ENCODE measurements around the gene WIPF2.

The WIPF2 gene

DNA sequence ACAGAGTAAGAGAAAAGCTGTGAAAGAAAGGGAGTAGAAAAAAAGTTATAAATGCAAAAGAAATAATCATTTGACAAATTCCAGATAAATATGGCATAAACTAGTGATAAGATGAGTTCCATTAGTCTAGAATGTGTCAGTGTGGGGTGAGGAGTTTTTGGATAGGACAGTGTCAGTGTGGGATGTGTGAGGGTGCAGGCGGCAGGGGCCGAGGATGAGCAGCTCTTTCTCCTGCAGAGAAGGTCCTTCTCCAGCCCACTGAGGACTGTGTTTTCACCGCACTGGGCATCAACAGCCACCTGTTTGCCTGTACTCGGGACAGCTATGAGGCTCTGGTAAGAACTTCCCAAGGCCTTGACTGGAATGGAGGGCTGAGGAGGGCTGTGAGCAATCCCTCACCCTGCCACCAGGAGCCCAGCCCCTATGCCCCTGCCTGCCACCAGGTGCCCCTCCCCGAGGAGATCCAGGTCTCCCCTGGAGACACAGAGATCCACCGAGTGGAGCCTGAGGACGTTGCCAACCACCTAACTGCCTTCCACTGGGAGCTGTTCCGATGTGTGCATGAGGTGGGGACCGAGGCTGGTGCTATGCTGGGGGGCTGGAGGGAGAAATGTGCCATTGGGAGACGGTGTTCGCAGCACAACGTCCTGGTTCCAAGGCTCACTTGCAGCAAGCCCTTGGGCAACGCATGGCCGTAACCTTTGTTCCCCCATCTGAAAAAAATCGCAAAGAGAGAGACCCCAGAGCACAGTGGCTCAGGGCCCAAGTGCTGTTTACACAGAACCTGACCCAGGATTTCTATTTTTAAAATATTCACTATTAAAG, 28.7 kb upstream of the WIPF2 start (continued):
- TF ChIP-seq, protein P1, sequence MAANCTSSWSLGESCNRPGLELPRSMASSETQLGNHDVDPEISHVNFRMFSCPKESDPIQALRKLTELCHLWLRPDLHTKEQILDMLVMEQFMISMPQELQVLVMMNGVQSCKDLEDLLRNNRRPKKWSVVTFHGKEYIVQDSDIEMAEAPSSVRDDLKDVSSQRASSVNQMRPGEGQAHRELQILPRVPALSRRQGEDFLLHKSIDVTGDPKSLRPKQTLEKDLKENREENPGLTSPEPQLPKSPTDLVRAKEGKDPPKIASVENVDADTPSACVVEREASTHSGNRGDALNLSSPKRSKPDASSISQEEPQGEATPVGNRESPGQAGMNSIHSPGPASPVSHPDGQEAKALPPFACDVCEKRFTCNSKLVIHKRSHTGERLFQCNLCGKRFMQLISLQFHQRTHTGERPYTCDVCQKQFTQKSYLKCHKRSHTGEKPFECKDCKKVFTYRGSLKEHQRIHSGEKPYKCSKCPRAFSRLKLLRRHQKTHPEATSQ (tag by site-specific recombination; IDR thresholded peaks at IDR 0.05) = no peak
- TF ChIP-seq ZNF112 (tag by site-specific recombination; IDR thresholded peaks at IDR 0.05) (no peak), SETDB1 (IDR thresholded peaks at IDR 0.05; ENCODE audit: insufficient read length, low read length) (no peak), SP2 (tag by site-specific recombination; IDR thresholded peaks at IDR 0.05) (no peak), ZNF2 (tag by site-specific recombination; IDR thresholded peaks at IDR 0.05) (no peak), GLIS1 (tag by site-specific recombination; IDR thresholded peaks at IDR 0.05) (peak; percentile 38; the same call in 1 of the 2 replicates)
- TF ChIP-seq, protein P2, sequence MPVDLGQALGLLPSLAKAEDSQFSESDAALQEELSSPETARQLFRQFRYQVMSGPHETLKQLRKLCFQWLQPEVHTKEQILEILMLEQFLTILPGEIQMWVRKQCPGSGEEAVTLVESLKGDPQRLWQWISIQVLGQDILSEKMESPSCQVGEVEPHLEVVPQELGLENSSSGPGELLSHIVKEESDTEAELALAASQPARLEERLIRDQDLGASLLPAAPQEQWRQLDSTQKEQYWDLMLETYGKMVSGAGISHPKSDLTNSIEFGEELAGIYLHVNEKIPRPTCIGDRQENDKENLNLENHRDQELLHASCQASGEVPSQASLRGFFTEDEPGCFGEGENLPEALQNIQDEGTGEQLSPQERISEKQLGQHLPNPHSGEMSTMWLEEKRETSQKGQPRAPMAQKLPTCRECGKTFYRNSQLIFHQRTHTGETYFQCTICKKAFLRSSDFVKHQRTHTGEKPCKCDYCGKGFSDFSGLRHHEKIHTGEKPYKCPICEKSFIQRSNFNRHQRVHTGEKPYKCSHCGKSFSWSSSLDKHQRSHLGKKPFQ (tag by site-specific recombination; IDR thresholded peaks at IDR 0.05) = no peak

GRCh38 chr17:40191237-40192208, 27.6 kb upstream of the WIPF2 start:
- H3K36me3 ChIP-seq (ENCODE audit: control insufficient read depth in 2 of 2, insufficient read depth in 1 of 2, low read length in 2 of 2) = peaks cover 3 to 37% of the 10 kb centered on the region in 2 experiments; a peak in 2 of 3 replicates
- H3K27ac ChIP-seq (ENCODE audit: extremely low read depth, low read depth, low read length) = no peak overlapping the region
- no peaks in the 10 kb centered on the region for H3K9me3 ChIP-seq (ENCODE audit: control insufficient read depth, insufficient read depth, low read depth, low read length)
- peaks cover 6% of the 10 kb centered on the region for H3K4me1 ChIP-seq (ENCODE audit: control insufficient read depth, insufficient read depth, low read length)
- CTCF ChIA-PET = interaction anchor here (0.5 to 6.8 kb wide), 28 partner anchors 9 to 1456 kb away, joined by 3 to 66 read pairs (median 4); partner anchors contain the start of genes NR1D1 and WIPF2
- POLR2A ChIA-PET = interaction anchor here (0.6 to 2.8 kb wide), 12 partner anchors 8 to 117 kb away, joined by 3 to 13 read pairs (median 4); partner anchors contain the start of genes CASC3, CDC6 and WIPF2
- H3K4me3 ChIP-seq (ENCODE audit: low read depth, low read length) = peak overlapping the region; percentile 50
- TF ChIP-seq ZNF24 (tag by site-specific recombination; IDR thresholded peaks at IDR 0.05) (0 out of 2 replicates have a peak, but pooled peaks have one; percentile 26), ZNF473 (tag by site-specific recombination; IDR thresholded peaks at IDR 0.05) (no peak), ZNF394 (tag by site-specific recombination; IDR thresholded peaks at IDR 0.05; ENCODE audit: borderline replicate concordance) (0 out of 2 replicates have a peak, but pooled peaks have one; percentile 31), ZNF654 (tag by site-specific recombination; IDR thresholded peaks at IDR 0.05; ENCODE audit: low read depth) (peak; percentile 55), ZBTB10 (tag by site-specific recombination; IDR thresholded peaks at IDR 0.05) (peak; percentile 56; the same call in 1 of the 2 replicates), ZNF274 (IDR thresholded peaks at IDR 0.05; ENCODE audit: low read length) (no peak), ZNF274 (tag by site-specific recombination; IDR thresholded peaks at IDR 0.05; ENCODE audit: borderline replicate concordance) (no peak), TCF7L2 (IDR thresholded peaks at IDR 0.05; ENCODE audit: borderline replicate concordance, low read depth, low read length) (no peak), SALL2 (tag by site-specific recombination; IDR thresholded peaks at IDR 0.05; ENCODE audit: borderline replicate concordance) (no peak), GLIS2 (tag by site-specific recombination; IDR thresholded peaks at IDR 0.05) (peak; percentile 93), KLF8 (tag by site-specific recombination; IDR thresholded peaks at IDR 0.05) (0 out of 2 replicates have a peak, but pooled peaks have one; percentile 36), ZFP37 (tag by site-specific recombination; IDR thresholded peaks at IDR 0.05) (peak; percentile 56; the same call in 1 of the 2 replicates), ZEB2 (tag by site-specific recombination; IDR thresholded peaks at IDR 0.05) (peak; percentile 70), IKZF3 (tag by site-specific recombination; IDR thresholded peaks at IDR 0.05) (peak; percentile 95), ZNF629 (tag by site-specific recombination; IDR thresholded peaks at IDR 0.05) (0 out of 2 replicates have a peak, but pooled peaks have one; percentile 39)
- TF ChIP-seq, protein P3, sequence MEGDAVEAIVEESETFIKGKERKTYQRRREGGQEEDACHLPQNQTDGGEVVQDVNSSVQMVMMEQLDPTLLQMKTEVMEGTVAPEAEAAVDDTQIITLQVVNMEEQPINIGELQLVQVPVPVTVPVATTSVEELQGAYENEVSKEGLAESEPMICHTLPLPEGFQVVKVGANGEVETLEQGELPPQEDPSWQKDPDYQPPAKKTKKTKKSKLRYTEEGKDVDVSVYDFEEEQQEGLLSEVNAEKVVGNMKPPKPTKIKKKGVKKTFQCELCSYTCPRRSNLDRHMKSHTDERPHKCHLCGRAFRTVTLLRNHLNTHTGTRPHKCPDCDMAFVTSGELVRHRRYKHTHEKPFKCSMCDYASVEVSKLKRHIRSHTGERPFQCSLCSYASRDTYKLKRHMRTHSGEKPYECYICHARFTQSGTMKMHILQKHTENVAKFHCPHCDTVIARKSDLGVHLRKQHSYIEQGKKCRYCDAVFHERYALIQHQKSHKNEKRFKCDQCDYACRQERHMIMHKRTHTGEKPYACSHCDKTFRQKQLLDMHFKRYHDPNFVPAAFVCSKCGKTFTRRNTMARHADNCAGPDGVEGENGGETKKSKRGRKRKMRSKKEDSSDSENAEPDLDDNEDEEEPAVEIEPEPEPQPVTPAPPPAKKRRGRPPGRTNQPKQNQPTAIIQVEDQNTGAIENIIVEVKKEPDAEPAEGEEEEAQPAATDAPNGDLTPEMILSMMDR (tag by site-specific recombination; IDR thresholded peaks at IDR 0.05) = peak; percentile 90
- TF ChIP-seq, protein P4, sequence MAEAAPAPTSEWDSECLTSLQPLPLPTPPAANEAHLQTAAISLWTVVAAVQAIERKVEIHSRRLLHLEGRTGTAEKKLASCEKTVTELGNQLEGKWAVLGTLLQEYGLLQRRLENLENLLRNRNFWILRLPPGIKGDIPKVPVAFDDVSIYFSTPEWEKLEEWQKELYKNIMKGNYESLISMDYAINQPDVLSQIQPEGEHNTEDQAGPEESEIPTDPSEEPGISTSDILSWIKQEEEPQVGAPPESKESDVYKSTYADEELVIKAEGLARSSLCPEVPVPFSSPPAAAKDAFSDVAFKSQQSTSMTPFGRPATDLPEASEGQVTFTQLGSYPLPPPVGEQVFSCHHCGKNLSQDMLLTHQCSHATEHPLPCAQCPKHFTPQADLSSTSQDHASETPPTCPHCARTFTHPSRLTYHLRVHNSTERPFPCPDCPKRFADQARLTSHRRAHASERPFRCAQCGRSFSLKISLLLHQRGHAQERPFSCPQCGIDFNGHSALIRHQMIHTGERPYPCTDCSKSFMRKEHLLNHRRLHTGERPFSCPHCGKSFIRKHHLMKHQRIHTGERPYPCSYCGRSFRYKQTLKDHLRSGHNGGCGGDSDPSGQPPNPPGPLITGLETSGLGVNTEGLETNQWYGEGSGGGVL (tag by site-specific recombination; IDR thresholded peaks at IDR 0.05) = 0 out of 2 replicates have a peak, but pooled peaks have one; percentile 13
